Prostate gland (tissue), 2 donors: Measurements from ENCODE around the gene ASCC3. TPM values are rescaled to one million over a fixed set of nuclear protein-coding genes. Genes with fewer than 3 reads are reported as not detected.

Experiments
- DNase-seq: peaks from one replicate; pipeline ENCODE4 v3.0.0-alpha.2; 2019; ENCODE audit warnings: low spot score
- H3K27ac ChIP-seq, 2 donors: fragments of 200-600 bp; sonication (generic); 2 replicates each; pipeline ENCODE4 v1.5.1; 2017 to 2019
- H3K27me3 ChIP-seq: fragments of 200-600 bp; sonication (generic); replicated peaks from 2 replicates; pipeline ENCODE4 v1.5.1; 2019; ENCODE audit not compliant: insufficient read depth
- H3K36me3 ChIP-seq, 2 donors: fragments of 200-600 bp; sonication (generic); 1 replicate in 1 of 2; 2 replicates in 1 of 2; pipeline versions ENCODE4 v1.5.1 to v1.8.1; 2017 to 2019
- H3K4me1 ChIP-seq: fragments of 200-600 bp; sonication (generic); replicated peaks from 2 replicates; pipeline ENCODE4 v1.5.1; 2019
- H3K4me3 ChIP-seq, 2 donors: fragments of 200-600 bp; sonication (generic); 2 replicates each; pipeline ENCODE4 v1.5.1; 2017 to 2019
- H3K9me3 ChIP-seq: fragments of 200-600 bp; sonication (generic); 2 replicates; pipeline ENCODE4 v1.5.1; 2017
- CTCF ChIP-seq, 4 experiments: fragments of 200-600 bp in 2 of 4; fragments of 450-650 bp in 2 of 4; sonication (generic) in 2 of 4; IDR thresholded peaks; 1 replicate in 3 of 4; 2 replicates in 1 of 4; pipeline ENCODE4 v1.5.1; 2016 to 2019; ENCODE audit warnings: antibody characterized with exemption in 4 of 4, mild to moderate bottlenecking in 2 of 4, moderate library complexity in 2 of 4
- POLR2A ChIP-seq: fragments of 450-650 bp; IDR thresholded peaks from one replicate; pipeline ENCODE4 v1.6.1; 2016; ENCODE audit warnings: antibody characterized with exemption, mild to moderate bottlenecking
- POLR2AphosphoS5 ChIP-seq: sonication (generic); formaldehyde crosslinking; IDR thresholded peaks from one replicate; pipeline ENCODE4 v1.6.1; 2017; ENCODE audit warnings: antibody characterized with exemption
- WGBS: methylation state at CpG from one replicate; pipeline ENCODE4 v1.1.5; 2018; 5-methylcytosine and 5-hydroxymethylcytosine counted together
- intact Hi-C: fragments of 100-400 bp; cut with DNase I; formaldehyde crosslinking; loops from one replicate; pipeline ENCODE4 v1.14.2; 2022
- total RNA-seq, 2 donors: library from RNA; depleted of rRNA; stranded (reverse); fragments of >200 nt; gene quantifications; one replicate each; pipeline ENCODE4 v1.1.0, GENCODE V29; 2016

Gene ASCC3
- total RNA-seq, 2 donors from 2014 or later = 27.6 to 35.9 TPM

DNA sequence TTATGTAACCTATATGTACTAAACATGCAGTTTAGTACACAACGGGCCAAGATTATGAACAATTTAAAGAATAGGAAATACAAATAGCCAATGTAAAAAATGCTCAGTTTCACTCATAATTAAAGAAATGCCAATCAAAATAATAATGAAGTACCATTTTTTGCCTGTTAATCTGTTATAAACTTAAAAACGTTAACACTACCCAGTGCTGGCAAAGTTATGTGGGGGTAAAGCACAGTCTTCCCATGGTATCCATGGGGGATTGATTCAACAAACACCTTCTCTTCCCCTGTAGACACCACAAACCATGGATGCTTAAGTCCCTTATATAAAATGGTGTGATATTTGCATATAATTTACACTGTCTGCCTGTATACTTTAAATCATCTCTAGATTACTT, 211.1 kb downstream of the ASCC3 start:
- no peaks in the 10 kb centered on the region for H3K4me1 ChIP-seq
- WGBS = 99% methylated on average over 2 of the region's 2 CpGs
- no peaks in the 10 kb centered on the region for H3K36me3 ChIP-seq
- no peaks in the 10 kb centered on the region for H3K27me3 ChIP-seq
- H3K27ac ChIP-seq = no peak overlapping the region
- no peak for TF ChIP-seq POLR2AphosphoS5
- no peak for TF ChIP-seq POLR2A
- no peak for TF ChIP-seq CTCF (IDR thresholded peaks at IDR 0.05)
- intact Hi-C loops = no loop called here
- no peak for DNase-seq
- no peaks in the 10 kb centered on the region for H3K9me3 ChIP-seq
- no peak overlapping the region for H3K4me3 ChIP-seq

GRCh38 chr6:100665041-100665380, 216.1 kb downstream of the ASCC3 start:
- Histone ChIP-seq H3K36me3 (no peaks in the 10 kb centered on the region), H3K9me3 (no peaks in the 10 kb centered on the region), H3K27me3 (no peaks in the 10 kb centered on the region), H3K27ac (no peak overlapping the region), H3K4me3 (no peak overlapping the region), H3K4me1 (no peaks in the 10 kb centered on the region)
- intact Hi-C loops = loop anchor here (10.0 kb wide), 1 partner anchor 550 kb away; no protein-coding TSS in a partner anchor
- no peak for DNase-seq
- no peak for TF ChIP-seq POLR2A
- TF ChIP-seq CTCF (IDR thresholded peaks at IDR 0.05) = no peak
- no peak for TF ChIP-seq POLR2AphosphoS5
- WGBS = 0% methylated on average over 1 of the region's 1 CpG

DNA sequence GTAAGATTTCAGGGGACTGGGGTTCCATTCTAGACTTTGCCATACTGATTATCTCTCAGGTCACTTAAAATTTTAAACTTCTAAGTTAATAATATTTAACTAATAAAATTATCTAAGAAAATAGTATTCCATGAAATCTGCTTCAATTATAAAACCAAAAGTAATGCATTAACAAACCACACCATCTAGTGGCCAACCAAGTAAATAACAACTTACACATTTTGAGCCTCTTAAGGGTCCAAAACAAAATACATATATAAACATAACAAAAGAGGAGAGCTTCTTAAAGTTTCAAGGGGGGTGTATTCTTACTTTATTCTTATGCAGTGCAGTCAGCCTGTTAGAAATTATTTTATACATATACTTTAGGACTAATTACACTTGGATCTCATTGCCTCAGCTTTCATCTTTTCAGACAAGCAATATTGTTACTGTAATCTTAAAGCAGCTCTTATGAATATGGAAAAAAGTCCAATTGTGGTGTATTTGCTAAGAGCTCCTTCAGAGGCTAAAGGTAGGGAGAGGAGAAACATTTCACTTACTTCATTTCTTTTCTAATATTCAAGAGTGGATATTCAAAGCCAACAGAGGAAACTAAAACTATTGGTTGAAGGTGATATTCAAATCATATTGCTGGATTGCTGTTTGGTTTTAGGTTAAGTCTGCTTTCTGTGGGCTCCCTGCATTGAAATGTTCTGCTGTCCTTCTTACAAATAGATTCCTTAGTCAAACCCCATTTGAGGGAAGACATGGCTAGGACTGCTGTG, 216.7 kb downstream of the ASCC3 start:
- Histone ChIP-seq H3K27ac (no peak overlapping the region), H3K9me3 (no peaks in the 10 kb centered on the region), H3K4me1 (no peaks in the 10 kb centered on the region), H3K36me3 (no peaks in the 10 kb centered on the region), H3K4me3 (no peak overlapping the region), H3K27me3 (no peaks in the 10 kb centered on the region)
- TF ChIP-seq POLR2AphosphoS5 = no peak
- TF ChIP-seq CTCF (IDR thresholded peaks at IDR 0.05) = peak; percentile 20 to 60 (median 51)
- intact Hi-C loops = loop anchor here (10.0 kb wide), 1 partner anchor 550 kb away; no protein-coding TSS in a partner anchor
- no peak for DNase-seq

DNA sequence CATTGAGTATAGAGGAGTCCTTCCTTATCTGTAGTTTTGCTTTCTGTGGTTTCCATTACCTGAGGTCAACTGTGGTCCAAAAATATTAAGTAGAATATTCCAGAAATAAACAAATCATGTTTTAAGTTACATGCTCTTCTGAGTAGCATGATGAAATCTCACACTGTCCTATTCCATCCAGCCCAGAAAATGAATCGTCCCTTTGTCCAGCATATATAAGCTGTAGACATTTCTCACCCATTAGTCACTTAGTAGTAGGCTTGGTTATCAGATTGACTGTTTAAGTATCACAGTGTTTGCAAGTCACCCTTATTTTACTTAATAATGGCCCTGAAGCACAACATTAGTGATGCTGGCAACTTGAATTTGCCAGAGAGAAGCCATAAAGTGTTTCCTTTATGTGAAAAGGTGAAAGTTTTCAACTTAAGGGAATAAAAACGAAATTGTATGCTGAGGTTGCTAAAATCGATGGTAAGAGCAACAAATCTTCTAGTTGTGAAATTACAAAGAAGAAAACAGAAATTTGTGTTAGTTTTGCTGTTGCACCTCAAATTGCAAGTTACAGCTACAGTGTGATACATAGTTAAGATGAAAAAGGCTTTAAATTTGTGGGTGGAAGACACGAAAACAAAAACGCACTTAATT, 217.8 kb downstream of the ASCC3 start:
- no peaks in the 10 kb centered on the region for H3K27me3 ChIP-seq
- WGBS = 91% methylated on average over 5 of the region's 5 CpGs
- H3K27ac ChIP-seq = no peak overlapping the region
- H3K4me3 ChIP-seq = no peak overlapping the region
- TF ChIP-seq CTCF (IDR thresholded peaks at IDR 0.05) (no peak), POLR2AphosphoS5 (no peak), POLR2A (no peak)
- no peak for DNase-seq
- no peaks in the 10 kb centered on the region for H3K9me3 ChIP-seq
- intact Hi-C loops = loop anchor here (10.0 kb wide), 1 partner anchor 549 kb away; no protein-coding TSS in a partner anchor
- H3K36me3 ChIP-seq = no peaks in the 10 kb centered on the region
- no peaks in the 10 kb centered on the region for H3K4me1 ChIP-seq

DNA sequence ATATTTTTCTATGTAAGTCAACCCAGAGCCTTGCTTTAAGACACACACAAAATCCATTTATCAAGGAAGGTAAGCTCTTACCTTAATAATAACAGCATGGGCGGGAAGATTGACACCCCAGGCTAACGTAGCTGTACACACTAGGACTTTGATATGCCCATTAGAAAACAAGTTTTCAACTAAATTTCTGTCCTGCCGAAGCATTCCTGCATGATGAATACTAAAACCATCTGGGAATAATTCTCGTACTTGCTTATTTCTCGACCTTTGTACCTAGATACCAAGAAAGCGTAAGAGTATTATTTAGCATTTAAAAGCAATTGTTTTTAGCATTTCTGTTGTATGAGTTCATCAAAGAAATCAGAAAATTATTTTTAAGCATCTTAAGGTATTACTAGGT, 218.9 kb downstream of the ASCC3 start:
- Histone ChIP-seq H3K4me3 (no peak overlapping the region), H3K4me1 (no peaks in the 10 kb centered on the region), H3K36me3 (no peaks in the 10 kb centered on the region), H3K27ac (no peak overlapping the region), H3K9me3 (no peaks in the 10 kb centered on the region), H3K27me3 (no peaks in the 10 kb centered on the region)
- 94% methylated on average over 6 of the region's 6 CpGs for WGBS
- intact Hi-C loops = loop anchor here (10.0 kb wide), 1 partner anchor 547 kb away; no protein-coding TSS in a partner anchor
- no peak for TF ChIP-seq POLR2AphosphoS5
- no peak for TF ChIP-seq CTCF (IDR thresholded peaks at IDR 0.05)
- TF ChIP-seq POLR2A = no peak
- DNase-seq = no peak
